Type B pancreatic cell (in vitro differentiated cells): ENCODE results near the gene ZNF253. TPM values are rescaled to one million over a fixed set of nuclear protein-coding genes. Genes with fewer than 3 reads are reported as not detected.
"Not testable (repeated sequence)": the region's sequence is repeated elsewhere in the genome, so short reads cannot be mapped to it uniquely, and the experiment has no call there.

Source experiments
- DNase-seq: peaks from one replicate; pipeline ENCODE4 v3.0.0; 2021; ENCODE audit warnings: mixed read lengths; ENCODE audit not compliant: unreplicated experiment; ENCODE audit errors: extremely low spot score
- H3K27ac Mint-ChIP-seq: 2 replicates; pipeline ENCODE4 v1.8.0; 2021; ENCODE audit warnings: mild to moderate bottlenecking, mixed read lengths
- H3K27me3 Mint-ChIP-seq: 2 replicates; pipeline ENCODE4 v1.8.0; 2021; ENCODE audit warnings: mixed read lengths
- H3K36me3 Mint-ChIP-seq: 2 replicates; pipeline ENCODE4 v1.8.0; 2021; ENCODE audit warnings: mixed read lengths
- H3K4me1 Mint-ChIP-seq: one replicate; pipeline ENCODE4 v1.8.0; 2021; ENCODE audit warnings: mixed read lengths; ENCODE audit not compliant: unreplicated experiment
- H3K4me3 Mint-ChIP-seq: 2 replicates; pipeline ENCODE4 v1.8.0; 2021; ENCODE audit warnings: mild to moderate bottlenecking, mixed read lengths
- H3K9me3 Mint-ChIP-seq: 2 replicates; pipeline ENCODE4 v1.8.0; 2021; ENCODE audit warnings: mixed read lengths
- CTCF ChIP-seq: fragments of 200-600 bp; sonication (generic); conservative IDR thresholded peaks from 2 replicates; pipeline ENCODE4 v1.5.0; 2021; ENCODE audit warnings: antibody characterized with exemption, mild to moderate bottlenecking
- total RNA-seq: library from RNA; stranded (reverse); gene quantifications from 2 replicates; pipeline ENCODE4 v1.2.1, GENCODE V29; 2021; ENCODE audit warnings: low replicate concordance

ZNF253 gene
- total RNA-seq, 1 donor from 2014 or later: 36.6 TPM

- TF ChIP-seq CTCF: no peak
- no peak for DNase-seq
- H3K4me1 Mint-ChIP-seq: no peaks in the 10 kb centered on the region
- no peak overlapping the region for H3K27ac Mint-ChIP-seq
- peaks cover 11% of the 10 kb centered on the region for H3K9me3 Mint-ChIP-seq
- H3K4me3 Mint-ChIP-seq: no peak overlapping the region
- H3K27me3 Mint-ChIP-seq: no peaks in the 10 kb centered on the region
- H3K36me3 Mint-ChIP-seq: peaks cover 72% of the 10 kb centered on the region
These were observed 12.0 kb downstream of the ZNF253 start for GRCh38 chr19:19877724-19878123.

- Mint-ChIP-seq H3K4me3 (no peak overlapping the region), H3K36me3 (peaks cover 67% of the 10 kb centered on the region), H3K27ac (no peak overlapping the region)
These were observed 18.9 kb downstream of the ZNF253 start for GRCh38 chr19:19884583-19884982.

GRCh38 chr19:19892055-19892941 lies 26.6 kb downstream of the ZNF253 start:
- H3K4me1 Mint-ChIP-seq, H3K27me3 Mint-ChIP-seq, DNase-seq, H3K4me3 Mint-ChIP-seq, H3K27ac Mint-ChIP-seq: not testable (repeated sequence)
- Mint-ChIP-seq H3K9me3 (peaks cover 31% of the 10 kb centered on the region), H3K36me3 (peaks cover 61% of the 10 kb centered on the region)

More at GRCh38 chr19:19884583-19884982, 18.9 kb downstream of the ZNF253 start:
- no peaks in the 10 kb centered on the region for H3K27me3 Mint-ChIP-seq
- no peak for DNase-seq
- H3K4me1 Mint-ChIP-seq: no peaks in the 10 kb centered on the region
- no peak for TF ChIP-seq CTCF
- peaks cover 6% of the 10 kb centered on the region for H3K9me3 Mint-ChIP-seq

GRCh38 chr19:19900139-19900728 lies 34.6 kb downstream of the ZNF253 start:
- Mint-ChIP-seq H3K36me3 (peaks cover 67% of the 10 kb centered on the region), H3K4me1 (peaks cover 12% of the 10 kb centered on the region), H3K27me3 (no peaks in the 10 kb centered on the region), H3K9me3 (peaks cover 43% of the 10 kb centered on the region), H3K27ac (peak overlapping the region; percentile 100), H3K4me3 (peak overlapping the region; percentile 97)
- TF ChIP-seq CTCF: no peak
- no peak for DNase-seq

GRCh38 chr19:19900729-19901444 lies 35.2 kb downstream of the ZNF253 start, which contains the start of gene ZNF93:
Gene ZNF93 (plus strand): TSS chr19:19900946. CDS start chr19:19901089, 143 bp downstream.
- Mint-ChIP-seq H3K36me3 (peaks cover 67% of the 10 kb centered on the region), H3K27ac (peak within 1 kb of the TSS; percentile 100), H3K27me3 (no peaks in the 10 kb centered on the region), H3K4me3 (peak within 1 kb of the TSS; percentile 97), H3K4me1 (peaks cover 12% of the 10 kb centered on the region), H3K9me3 (peaks cover 46% of the 10 kb centered on the region)
- TF ChIP-seq CTCF: no peak
- peak; percentile 93 for DNase-seq

- Mint-ChIP-seq H3K9me3 (peaks cover 17% of the 10 kb centered on the region), H3K36me3 (peaks cover 70% of the 10 kb centered on the region)
- not testable (repeated sequence) for H3K4me1 Mint-ChIP-seq, H3K4me3 Mint-ChIP-seq, DNase-seq, H3K27ac Mint-ChIP-seq, H3K27me3 Mint-ChIP-seq
These were observed 41.9 kb downstream of the ZNF253 start for GRCh38 chr19:19907551-19907950.
